Neural progenitor cell (in vitro differentiated cells): ENCODE results near the gene TENM3.

Experiments
- EZH2 ChIP-seq: fragments of 200-600 bp; sonication (generic); IDR thresholded peaks from 2 replicates; pipeline ENCODE4 v1.6.1; 2017; ENCODE audit warnings: antibody characterized with exemption, mild to moderate bottlenecking, moderate library complexity
- EZH2phosphoT487 ChIP-seq: fragments of 200-600 bp; sonication (generic); IDR thresholded peaks from 2 replicates; pipeline ENCODE4 v1.6.1; 2017; ENCODE audit warnings: antibody characterized with exemption
- TF ChIP-seq, protein P1 (sequence below): fragments of 200-600 bp; sonication (generic); IDR thresholded peaks from 2 replicates; pipeline ENCODE4 v1.5.1; 2017; ENCODE audit warnings: antibody characterized with exemption, mild to moderate bottlenecking

- TF ChIP-seq, protein P1, sequence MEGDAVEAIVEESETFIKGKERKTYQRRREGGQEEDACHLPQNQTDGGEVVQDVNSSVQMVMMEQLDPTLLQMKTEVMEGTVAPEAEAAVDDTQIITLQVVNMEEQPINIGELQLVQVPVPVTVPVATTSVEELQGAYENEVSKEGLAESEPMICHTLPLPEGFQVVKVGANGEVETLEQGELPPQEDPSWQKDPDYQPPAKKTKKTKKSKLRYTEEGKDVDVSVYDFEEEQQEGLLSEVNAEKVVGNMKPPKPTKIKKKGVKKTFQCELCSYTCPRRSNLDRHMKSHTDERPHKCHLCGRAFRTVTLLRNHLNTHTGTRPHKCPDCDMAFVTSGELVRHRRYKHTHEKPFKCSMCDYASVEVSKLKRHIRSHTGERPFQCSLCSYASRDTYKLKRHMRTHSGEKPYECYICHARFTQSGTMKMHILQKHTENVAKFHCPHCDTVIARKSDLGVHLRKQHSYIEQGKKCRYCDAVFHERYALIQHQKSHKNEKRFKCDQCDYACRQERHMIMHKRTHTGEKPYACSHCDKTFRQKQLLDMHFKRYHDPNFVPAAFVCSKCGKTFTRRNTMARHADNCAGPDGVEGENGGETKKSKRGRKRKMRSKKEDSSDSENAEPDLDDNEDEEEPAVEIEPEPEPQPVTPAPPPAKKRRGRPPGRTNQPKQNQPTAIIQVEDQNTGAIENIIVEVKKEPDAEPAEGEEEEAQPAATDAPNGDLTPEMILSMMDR: no peak
- TF ChIP-seq EZH2 (no peak), EZH2phosphoT487 (no peak)
Observed at GRCh38 chr4:182384631-182385091, 141.5 kb downstream of the TENM3 start.
